GM12891 (cell line): ENCODE measurements around the gene PARP9.

Experiments
- POLR2A ChIP-seq: IDR thresholded peaks from 2 replicates; pipeline ENCODE4 v1.6.1; 2011; ENCODE audit warnings: low read depth, low read length, control low read depth
- TAF1 ChIP-seq: IDR thresholded peaks from 2 replicates; pipeline ENCODE4 v1.6.1; 2011; ENCODE audit warnings: low read depth, low read length, control low read depth

- no peak for TF ChIP-seq POLR2A
- no peak for TF ChIP-seq TAF1
Measured at GRCh38 chr3:122602011-122602710, 38.1 kb upstream of the PARP9 start.
